Measurements from ENCODE around the gene KLKB1. TPM values are rescaled to one million over a fixed set of nuclear protein-coding genes. Genes with fewer than 3 reads are reported as not detected.
"Not testable (repeated sequence)": the region's sequence is repeated elsewhere in the genome, so short reads cannot be mapped to it uniquely, and the experiment has no call there.

KLKB1 gene
- total RNA-seq, 2 experiments from 2014 or later, result not detected

DNA sequence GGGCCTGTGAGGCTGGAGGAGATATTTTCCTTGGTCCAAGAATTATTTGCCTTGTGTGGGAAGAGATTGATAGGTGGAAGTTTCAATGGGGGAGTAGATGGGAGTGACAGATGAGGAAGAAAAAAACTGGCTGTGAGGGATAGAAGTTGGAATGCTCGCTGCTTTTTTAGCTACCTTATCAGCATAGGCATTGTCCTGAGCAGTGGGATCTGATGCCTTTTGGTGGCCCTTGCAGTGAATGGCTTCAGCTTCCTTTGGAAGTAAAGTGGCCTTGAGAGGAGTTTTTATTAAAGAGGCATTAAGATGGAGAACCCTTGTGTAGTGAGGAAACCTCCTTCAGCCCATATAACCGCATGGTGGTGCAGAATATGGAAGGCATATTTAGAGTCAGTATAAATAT lies 16.0 kb downstream of the KLKB1 start:
- H3K9me2 ChIP-seq (ENCODE audit: insufficient read depth, low read length), result no peaks in the 10 kb centered on the region
- CTCF ChIA-PET (ENCODE audit: unreplicated experiment), result no interaction called here
- no peak overlapping the region for H3K27ac ChIP-seq (ENCODE audit: low read depth, low read length, poor library complexity, severe bottlenecking)
- intact Hi-C loops (cut with micrococcal nuclease; ENCODE audit: unreplicated experiment), result no loop called here
- H3K4me3 ChIP-seq (ENCODE audit: low read depth, low read length, poor library complexity, severe bottlenecking), result no peak overlapping the region
- BruUV-seq (replicated peaks), result no TSS peak
- no peaks in the 10 kb centered on the region for H3K9me3 ChIP-seq (ENCODE audit: low read length)
- no peak overlapping the region for H3K4me2 ChIP-seq (ENCODE audit: low read length)
- DNase-seq (ENCODE audit: low spot score), result no peak
- H3K36me3 ChIP-seq (ENCODE audit: insufficient read depth, low read length), result no peaks in the 10 kb centered on the region
- H3K79me2 ChIP-seq (ENCODE audit: insufficient read depth, low read depth, low read length), result no peaks in the 10 kb centered on the region
- no peaks in the 10 kb centered on the region for H3K4me1 ChIP-seq (ENCODE audit: insufficient read depth, low read length, poor library complexity, severe bottlenecking)
- H2AFZ ChIP-seq (ENCODE audit: low read length), result no peak overlapping the region
- no peak for TF ChIP-seq EZH2phosphoT487 (IDR thresholded peaks at IDR 0.05; ENCODE audit: borderline replicate concordance, low read depth, low read length)
- no peak for TF ChIP-seq CTCF (conservative IDR thresholded peaks at IDR 0.05; ENCODE audit: low read length)
- POLR2A ChIA-PET, result no interaction called here
- no peaks in the 10 kb centered on the region for H4K20me1 ChIP-seq (ENCODE audit: insufficient read depth, low read length)

- ChIA-PET POLR2A (no interaction called here), CTCF (ENCODE audit: unreplicated experiment) (no interaction called here)
- BruUV-seq (replicated peaks), result no TSS peak
- Histone ChIP-seq H3K9me2 (ENCODE audit: insufficient read depth, low read length) (no peaks in the 10 kb centered on the region), H4K20me1 (ENCODE audit: insufficient read depth, low read length) (no peaks in the 10 kb centered on the region), H3K27ac (ENCODE audit: low read depth, low read length, poor library complexity, severe bottlenecking) (no peak overlapping the region), H3K4me1 (ENCODE audit: insufficient read depth, low read length, poor library complexity, severe bottlenecking) (no peaks in the 10 kb centered on the region), H3K4me2 (ENCODE audit: low read length) (no peak overlapping the region), H3K4me3 (ENCODE audit: low read depth, low read length, poor library complexity, severe bottlenecking) (no peak overlapping the region), H3K79me2 (ENCODE audit: insufficient read depth, low read depth, low read length) (no peaks in the 10 kb centered on the region), H3K36me3 (ENCODE audit: insufficient read depth, low read length) (no peaks in the 10 kb centered on the region), H2AFZ (ENCODE audit: low read length) (no peak overlapping the region), H3K9me3 (ENCODE audit: low read length) (no peaks in the 10 kb centered on the region)
- TF ChIP-seq EZH2phosphoT487 (IDR thresholded peaks at IDR 0.05; ENCODE audit: borderline replicate concordance, low read depth, low read length) (no peak), CTCF (conservative IDR thresholded peaks at IDR 0.05; ENCODE audit: low read length) (no peak)
- intact Hi-C loops (cut with micrococcal nuclease; ENCODE audit: unreplicated experiment), result no loop called here
- DNase-seq (ENCODE audit: low spot score), result no peak
Observed at GRCh38 chr4:186244835-186245234, 17.5 kb downstream of the KLKB1 start.

DNA sequence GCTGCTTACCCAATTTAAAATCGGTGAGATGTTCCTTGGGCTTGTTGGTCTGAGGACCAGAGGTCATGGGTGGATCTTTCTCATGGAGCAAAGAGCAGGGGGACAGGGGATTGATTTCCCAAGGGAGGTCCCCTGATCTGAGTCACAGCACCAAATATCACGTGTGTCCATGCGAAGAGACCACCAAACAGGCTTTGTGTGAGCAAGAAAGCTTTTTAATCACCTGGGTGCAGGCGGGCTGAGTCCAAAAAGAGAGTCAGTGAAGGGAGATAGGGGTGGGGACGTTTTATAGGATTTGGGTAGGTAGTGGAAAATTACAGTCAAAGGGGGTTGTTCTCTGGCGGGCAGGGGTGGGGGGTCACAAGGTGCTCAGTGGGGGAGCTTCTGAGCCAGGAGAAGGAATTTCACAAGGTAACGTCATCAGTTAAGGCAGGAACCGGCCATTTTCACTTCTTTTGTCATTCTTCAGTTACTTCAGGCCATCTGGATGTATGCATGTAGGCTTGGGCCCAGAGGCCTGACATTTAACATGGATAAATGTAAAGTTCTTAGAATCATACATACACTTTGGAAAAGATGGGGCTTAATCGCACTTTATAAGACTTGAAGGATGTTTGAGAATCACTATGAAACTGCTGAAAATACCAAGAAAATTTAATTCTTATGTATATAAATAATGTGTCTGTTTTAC lies 19.9 kb downstream of the KLKB1 start:
- H3K79me2 ChIP-seq (ENCODE audit: insufficient read depth, low read depth, low read length); intact Hi-C loops (cut with micrococcal nuclease; ENCODE audit: unreplicated experiment); CTCF ChIA-PET (ENCODE audit: unreplicated experiment): not testable (repeated sequence)

More for the DNA sequence above, 19.9 kb downstream of the KLKB1 start:
- H3K9me3 ChIP-seq (ENCODE audit: low read length); POLR2A ChIA-PET; H2AFZ ChIP-seq (ENCODE audit: low read length); H3K4me2 ChIP-seq (ENCODE audit: low read length); H4K20me1 ChIP-seq (ENCODE audit: insufficient read depth, low read length); DNase-seq (ENCODE audit: low spot score); H3K4me1 ChIP-seq (ENCODE audit: insufficient read depth, low read length, poor library complexity, severe bottlenecking); H3K4me3 ChIP-seq (ENCODE audit: low read depth, low read length, poor library complexity, severe bottlenecking); H3K9me2 ChIP-seq (ENCODE audit: insufficient read depth, low read length); H3K36me3 ChIP-seq (ENCODE audit: insufficient read depth, low read length); H3K27ac ChIP-seq (ENCODE audit: low read depth, low read length, poor library complexity, severe bottlenecking); BruUV-seq (replicated peaks): not testable (repeated sequence)

All from OCI-LY7 (cell line).